Measurements from ENCODE around the gene ZNF622.

ZNF622 gene

DNA sequence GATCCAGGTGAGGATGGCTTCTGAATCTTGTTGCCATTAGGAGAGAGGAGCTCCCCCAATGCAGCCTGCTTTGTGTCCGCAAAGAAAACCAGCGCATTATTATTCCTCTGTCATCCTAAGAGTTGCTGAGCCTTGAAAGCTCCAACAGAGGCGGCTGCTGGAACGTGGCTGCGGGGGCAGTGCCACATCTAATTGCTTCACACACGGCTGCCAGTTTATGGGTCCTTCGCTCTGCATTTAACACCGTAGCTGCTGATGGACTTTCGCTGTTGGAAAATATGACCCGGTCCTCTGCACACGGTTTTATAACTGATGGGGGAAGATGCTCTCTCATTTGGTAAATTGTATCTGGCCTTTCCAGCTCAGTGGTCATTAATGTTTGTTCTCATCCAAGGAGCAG lies 38.0 kb downstream of the ZNF622 start:
- DNase-seq, result no peak

DNA sequence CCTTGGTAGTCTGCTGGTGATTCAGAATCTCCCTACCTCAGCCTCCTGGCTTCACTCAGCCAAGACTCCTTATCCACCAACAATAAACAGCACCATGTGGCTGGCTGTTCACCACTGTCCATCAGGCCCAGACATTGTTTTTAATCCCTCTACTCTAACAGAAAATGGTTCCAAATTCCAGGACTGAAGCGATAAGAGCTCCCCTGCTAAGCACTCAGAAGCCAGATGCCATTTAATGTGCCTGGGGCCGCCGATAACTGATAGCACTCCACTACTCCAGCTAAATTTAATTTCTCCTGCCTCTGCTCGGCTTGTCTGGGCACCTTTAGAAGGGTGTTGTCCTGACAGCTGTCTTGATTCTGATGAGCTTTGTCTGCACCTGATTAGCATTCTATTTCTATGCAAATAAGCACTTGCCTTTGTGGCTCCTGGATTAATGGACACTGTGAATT lies 47.1 kb downstream of the ZNF622 start:
- no peak for DNase-seq

DNA sequence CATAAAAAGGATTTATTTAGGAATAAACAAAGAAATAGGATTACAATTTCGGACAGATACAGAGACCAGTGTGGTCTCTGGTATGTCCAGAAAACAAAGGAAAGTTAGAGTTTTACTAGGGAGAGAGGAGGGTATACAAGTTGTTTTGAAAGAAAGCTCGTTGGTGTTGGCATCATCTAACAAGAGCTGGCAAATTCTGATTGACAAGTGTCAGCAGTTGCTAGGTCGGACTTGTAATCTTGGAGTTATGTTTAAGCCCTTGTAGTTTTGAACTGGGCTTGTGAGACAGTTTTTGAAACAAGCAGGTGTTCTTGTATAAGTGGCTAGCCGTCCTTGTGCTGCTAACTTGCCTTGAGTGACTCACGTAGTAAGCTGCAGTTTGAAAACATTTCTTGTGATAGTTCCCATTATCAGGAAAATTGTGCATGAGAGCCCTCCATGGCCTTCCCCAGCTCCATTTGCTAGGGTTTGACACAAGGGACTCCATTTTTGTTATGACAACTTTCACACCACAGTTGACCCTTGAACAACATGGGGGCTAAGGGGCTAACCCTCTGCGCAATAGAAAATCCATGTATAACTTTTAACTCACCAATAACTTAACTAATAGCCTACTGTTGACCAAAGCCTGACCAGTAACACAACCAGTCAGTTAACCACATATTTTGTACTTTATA lies 48.1 kb downstream of the ZNF622 start:
- DNase-seq, result no peak

DNA sequence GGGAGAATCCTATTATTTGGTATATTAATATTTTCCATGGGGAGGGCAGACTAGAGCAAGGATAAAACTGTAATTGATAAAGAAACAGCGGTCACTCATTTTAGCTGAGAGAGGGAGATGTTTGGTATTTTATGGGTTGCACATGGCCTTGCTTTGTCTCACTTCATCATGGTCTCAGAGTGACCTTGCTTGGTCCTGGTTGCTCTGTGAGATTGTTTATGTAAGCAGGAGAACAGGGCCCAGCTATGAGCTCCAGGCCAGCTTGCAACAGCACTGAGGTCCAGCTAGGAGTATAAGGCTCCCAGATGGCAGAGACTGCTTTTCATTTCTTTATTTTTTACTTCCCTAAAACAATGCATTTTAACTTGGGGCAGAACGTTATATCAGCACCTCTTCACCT lies 50.7 kb downstream of the ZNF622 start:
- DNase-seq, result no peak

DNA sequence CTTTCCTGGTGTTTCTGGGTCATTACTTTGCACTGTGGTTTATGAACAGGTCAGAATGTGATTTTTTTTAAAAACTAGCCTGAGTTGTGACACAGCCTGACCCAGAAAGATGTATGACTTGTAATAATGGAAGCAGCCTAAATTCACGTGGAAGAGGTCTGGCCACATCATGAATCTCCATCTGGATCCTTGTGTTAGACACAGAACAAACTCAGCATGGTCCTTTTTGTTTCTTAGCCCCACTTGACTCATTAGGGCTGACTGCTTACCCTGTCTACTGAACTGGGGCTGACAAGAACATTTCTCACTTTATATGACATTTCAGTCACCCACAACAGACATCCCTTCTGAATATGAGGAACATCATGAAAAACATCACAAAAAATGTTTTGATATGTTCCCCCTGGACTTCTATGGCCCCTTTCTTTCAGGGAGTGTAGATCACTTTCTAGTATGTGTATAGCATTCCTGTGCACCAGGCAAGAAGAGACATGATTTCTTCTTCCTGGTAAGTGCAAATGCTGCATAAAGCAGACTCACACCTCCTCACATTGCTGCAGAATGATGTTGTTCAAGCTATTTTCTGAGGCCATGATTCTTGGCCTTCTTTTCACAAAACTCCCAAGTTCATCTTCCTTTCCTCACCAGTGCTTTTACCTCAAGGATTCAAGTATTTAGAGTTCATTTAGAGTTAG lies 52.3 kb downstream of the ZNF622 start:
- DNase-seq, result no peak

DNA sequence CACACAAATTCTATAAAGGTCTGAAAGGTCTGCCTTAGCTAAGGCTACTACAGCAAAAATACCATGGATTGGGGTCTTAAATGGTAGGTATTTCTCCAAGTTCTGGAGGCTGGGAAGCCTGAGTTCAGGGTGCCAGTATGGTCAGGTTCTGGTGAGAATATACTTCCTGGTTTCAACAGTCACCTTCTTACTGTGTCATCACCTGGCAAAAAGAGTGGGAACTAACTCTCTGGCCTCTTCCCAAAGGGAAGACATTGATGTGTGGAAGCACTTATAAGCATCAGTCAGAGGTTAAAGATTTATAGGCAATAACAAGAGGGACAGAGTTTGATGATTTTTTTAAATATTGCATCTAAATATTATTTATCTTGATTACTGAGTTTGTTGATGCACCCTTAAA lies 53.0 kb downstream of the ZNF622 start:
- DNase-seq, result no peak

DNA sequence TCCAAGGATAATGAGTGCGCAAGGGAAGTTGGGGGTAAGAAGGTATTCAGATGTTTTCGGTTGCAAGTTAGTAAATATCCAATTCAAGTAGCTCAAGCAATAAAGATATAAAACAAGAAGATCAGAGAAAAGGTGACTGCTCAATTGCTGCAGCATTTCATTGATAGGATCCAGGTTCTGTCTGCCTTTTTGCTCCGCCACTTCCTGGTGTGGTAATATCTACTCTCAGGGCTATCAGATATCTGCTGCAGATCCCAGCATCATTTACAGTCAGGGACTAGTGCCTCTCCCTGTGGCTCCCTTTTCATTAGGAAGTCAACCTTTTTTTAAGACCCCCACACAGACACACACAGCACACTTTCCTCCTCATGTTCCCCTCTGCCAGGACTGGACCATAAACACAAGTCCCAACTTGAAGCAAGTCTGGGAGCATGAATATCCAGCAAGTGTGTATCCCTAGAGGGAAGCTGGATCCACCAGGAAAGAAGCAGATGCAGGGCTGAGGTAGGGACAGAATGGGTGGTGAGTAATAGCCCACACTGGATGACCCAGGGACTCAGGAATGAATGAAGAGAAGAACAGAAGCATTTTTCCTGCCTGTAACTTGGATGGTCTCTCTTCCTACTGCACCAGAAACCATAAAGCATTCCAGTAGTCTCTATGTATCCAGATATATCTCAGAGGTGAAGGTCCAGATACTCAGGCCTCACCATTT lies 53.7 kb downstream of the ZNF622 start:
- DNase-seq, result no peak

DNA sequence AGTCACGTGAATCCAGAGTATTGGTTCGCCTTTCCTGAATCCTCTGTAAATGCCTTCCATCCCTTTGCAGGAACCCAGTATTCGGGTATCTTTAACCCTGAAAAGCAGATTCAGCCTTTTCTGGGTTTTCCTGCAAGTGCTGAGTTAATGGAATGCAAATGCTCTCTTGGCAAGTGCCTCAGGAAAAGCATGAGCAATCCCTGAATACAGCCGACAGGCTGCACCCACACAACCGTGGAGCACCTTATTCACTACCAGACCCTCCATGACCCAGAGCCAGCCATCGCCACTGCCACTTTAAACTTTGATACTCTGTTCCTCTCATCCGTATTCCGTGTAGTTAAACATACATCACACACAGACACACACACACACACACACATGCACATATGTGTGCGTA lies 54.4 kb downstream of the ZNF622 start:
- DNase-seq, result no peak

DNA sequence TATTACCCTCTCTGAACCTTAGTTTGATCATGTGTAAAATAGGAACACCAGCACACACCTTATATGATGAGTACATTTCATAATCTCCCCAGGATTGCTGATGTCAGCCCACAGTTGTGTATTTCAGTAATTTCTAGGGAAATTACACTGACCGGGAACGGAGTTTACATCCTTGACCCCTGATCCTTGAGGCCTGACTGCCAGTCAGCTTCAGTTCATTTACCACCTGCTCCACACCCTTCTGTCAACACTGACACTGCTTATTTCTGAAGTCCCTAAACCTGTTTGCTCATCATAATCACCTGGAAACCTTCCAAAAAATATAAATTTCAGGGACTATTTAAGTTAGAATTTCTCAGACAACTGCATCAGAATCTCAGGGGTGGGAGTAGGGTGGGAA lies 55.3 kb downstream of the ZNF622 start:
- no peak for DNase-seq

DNA sequence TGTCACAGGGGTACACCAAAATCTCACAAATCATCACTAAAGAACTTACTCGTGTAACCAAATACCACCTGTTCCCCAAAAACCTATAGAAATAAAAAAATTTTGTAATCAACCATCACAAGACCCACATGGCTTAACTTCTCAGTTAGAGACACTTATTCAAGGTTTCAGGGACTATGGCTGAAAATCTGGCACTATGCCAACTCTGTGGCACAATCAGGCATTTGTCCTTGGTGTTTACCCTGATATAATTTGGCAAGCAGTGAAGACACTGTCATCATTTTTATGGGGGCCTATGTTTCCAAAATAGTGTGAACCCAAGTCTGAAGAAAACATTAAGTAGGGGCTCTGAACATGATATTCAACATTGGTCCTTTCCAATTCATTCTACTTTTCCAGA lies 59.0 kb downstream of the ZNF622 start:
- no peak for DNase-seq

DNA sequence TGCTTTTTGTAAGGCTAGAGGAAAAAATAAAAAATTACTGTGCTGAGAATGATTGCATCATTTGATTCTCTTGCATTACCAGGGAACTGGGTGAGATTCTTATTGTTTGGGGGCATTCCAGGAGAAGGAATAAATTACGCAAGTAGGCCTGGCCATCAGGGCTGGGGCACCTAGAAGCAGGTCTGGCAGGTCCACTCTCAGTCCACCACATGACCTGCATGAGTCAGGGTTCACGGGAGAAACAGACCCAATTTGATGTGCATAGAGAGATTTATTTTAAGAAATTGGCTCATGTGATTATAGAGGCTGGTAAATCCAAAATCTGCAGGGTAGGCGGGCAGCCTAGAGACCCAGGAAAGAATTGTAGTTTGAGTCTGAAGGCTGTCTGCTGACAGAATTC lies 59.6 kb downstream of the ZNF622 start:
- DNase-seq, result no peak

All from KG1 (cell line).